DOHH2 (cell line): ENCODE results near the gene FAM240B.

Source experiments
- EZH2phosphoT487 ChIP-seq: fragments of 200-600 bp; sonication (generic); IDR thresholded peaks from 2 replicates; pipeline ENCODE4 v1.6.1; 2017; ENCODE audit warnings: borderline replicate concordance, mild to moderate bottlenecking, antibody characterized with exemption, low read length, moderate library complexity, mixed read lengths
- TF ChIP-seq, protein P1 (sequence below): fragments of 200-600 bp; sonication (generic); IDR thresholded peaks from one replicate; pipeline ENCODE4 v1.5.1; 2014; ENCODE audit warnings: antibody characterized with exemption, mild to moderate bottlenecking, low read depth, low read length; ENCODE audit not compliant: poor library complexity, severe bottlenecking

DNA sequence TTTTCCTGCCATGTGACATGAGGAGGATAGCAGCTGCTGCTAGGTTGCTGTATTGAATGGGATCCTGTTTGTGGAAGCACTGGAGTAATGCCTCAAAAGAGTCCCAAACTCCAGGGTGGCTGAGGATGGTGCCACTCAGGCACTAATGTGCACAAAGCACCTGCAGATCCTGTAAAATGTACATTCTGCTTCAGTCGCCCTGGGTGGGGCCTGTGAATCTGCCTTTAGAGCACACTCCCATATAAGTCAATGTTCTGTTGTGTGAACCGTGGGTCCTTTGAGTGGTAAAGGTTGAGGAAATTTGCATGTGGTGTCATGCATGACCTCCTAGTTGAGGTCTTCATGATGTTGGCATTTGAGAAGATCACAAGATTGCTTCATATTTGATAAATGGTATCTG is 67.9 kb downstream of the FAM240B start:
- TF ChIP-seq, protein P1, sequence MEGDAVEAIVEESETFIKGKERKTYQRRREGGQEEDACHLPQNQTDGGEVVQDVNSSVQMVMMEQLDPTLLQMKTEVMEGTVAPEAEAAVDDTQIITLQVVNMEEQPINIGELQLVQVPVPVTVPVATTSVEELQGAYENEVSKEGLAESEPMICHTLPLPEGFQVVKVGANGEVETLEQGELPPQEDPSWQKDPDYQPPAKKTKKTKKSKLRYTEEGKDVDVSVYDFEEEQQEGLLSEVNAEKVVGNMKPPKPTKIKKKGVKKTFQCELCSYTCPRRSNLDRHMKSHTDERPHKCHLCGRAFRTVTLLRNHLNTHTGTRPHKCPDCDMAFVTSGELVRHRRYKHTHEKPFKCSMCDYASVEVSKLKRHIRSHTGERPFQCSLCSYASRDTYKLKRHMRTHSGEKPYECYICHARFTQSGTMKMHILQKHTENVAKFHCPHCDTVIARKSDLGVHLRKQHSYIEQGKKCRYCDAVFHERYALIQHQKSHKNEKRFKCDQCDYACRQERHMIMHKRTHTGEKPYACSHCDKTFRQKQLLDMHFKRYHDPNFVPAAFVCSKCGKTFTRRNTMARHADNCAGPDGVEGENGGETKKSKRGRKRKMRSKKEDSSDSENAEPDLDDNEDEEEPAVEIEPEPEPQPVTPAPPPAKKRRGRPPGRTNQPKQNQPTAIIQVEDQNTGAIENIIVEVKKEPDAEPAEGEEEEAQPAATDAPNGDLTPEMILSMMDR = no peak
- no peak for TF ChIP-seq EZH2phosphoT487
